ENCODE results near the gene GBP5.

GBP5 gene, protein sequence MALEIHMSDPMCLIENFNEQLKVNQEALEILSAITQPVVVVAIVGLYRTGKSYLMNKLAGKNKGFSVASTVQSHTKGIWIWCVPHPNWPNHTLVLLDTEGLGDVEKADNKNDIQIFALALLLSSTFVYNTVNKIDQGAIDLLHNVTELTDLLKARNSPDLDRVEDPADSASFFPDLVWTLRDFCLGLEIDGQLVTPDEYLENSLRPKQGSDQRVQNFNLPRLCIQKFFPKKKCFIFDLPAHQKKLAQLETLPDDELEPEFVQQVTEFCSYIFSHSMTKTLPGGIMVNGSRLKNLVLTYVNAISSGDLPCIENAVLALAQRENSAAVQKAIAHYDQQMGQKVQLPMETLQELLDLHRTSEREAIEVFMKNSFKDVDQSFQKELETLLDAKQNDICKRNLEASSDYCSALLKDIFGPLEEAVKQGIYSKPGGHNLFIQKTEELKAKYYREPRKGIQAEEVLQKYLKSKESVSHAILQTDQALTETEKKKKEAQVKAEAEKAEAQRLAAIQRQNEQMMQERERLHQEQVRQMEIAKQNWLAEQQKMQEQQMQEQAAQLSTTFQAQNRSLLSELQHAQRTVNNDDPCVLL

DNA sequence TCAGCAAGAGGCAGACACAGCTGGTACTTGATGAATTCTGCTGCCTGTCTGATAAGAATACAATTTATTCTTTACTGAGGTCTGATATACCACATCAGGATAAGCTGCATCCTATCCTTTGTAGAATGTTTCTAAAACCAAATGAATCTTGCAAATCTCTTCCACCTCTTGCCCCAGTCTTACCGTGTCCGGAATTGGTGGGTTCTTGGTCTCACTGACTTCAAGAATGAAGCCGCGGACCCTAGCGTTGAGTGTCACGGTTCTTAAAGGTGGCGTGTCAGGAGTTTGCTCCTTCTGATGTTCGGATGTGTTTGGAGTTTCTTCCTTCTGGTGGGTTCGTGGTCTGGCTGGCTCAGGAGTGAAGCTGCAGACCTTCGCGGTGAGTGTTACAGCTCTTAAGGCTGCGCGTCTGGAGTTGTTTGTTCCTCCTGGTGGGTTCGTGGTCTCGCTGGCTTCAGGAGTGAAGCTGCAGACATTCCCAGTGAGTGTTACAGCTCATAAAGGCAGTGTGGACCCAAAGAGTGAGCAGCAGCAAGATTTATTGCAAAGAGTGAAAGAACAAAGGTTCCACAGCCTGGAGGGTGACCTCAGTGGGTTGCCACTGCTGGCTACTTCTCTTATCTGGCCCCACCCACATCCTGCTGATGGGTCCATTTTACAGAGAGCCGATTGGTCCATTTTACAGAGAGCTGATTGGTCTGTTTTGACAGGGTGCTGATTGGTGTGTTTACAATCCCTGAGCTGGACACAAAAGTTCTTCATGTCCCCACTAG, at the start of gene GBP5:
TSS of gene GBP5 (minus strand) at position 592 of the 773 bp plus-strand sequence. CDS start 3,305 bp downstream, outside the sequence.
- H3K4me3 ChIP-seq (ENCODE audit: low read depth, low read length) = peak within 1 kb of the TSS; percentile 49
- peak; percentile 55 for DNase-seq (ENCODE audit: low read depth)

DNA sequence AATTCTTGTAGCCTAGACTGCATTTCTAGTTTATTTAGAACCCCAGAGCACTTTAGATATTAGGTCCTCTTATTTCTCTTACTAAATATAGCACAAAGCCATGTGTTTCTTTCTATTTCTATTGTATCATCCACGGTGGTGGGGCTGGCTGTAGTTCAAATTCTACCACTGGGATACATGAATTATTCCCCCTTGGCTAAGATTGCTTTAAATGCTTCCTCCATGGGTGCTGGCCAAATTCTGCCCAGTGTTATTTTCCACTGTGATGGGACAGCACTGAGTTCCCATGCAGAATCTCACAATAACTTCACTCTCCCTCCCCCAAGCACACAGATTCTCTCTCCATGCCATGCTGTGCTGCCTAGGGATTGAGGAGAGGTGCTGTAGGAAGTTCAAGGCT, 49.7 kb upstream of the GBP5 start:
- DNase-seq (ENCODE audit: low read depth) = no peak
- H3K4me3 ChIP-seq (ENCODE audit: low read depth, low read length) = no peak overlapping the region
- TF ChIP-seq, protein P1, sequence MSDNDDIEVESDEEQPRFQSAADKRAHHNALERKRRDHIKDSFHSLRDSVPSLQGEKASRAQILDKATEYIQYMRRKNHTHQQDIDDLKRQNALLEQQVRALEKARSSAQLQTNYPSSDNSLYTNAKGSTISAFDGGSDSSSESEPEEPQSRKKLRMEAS (IDR thresholded peaks at IDR 0.05; ENCODE audit: low read depth, low read length) = no peak
- no peak for TF ChIP-seq MYC (IDR thresholded peaks at IDR 0.05; ENCODE audit: low read depth, low read length)
- TF ChIP-seq, protein P2, sequence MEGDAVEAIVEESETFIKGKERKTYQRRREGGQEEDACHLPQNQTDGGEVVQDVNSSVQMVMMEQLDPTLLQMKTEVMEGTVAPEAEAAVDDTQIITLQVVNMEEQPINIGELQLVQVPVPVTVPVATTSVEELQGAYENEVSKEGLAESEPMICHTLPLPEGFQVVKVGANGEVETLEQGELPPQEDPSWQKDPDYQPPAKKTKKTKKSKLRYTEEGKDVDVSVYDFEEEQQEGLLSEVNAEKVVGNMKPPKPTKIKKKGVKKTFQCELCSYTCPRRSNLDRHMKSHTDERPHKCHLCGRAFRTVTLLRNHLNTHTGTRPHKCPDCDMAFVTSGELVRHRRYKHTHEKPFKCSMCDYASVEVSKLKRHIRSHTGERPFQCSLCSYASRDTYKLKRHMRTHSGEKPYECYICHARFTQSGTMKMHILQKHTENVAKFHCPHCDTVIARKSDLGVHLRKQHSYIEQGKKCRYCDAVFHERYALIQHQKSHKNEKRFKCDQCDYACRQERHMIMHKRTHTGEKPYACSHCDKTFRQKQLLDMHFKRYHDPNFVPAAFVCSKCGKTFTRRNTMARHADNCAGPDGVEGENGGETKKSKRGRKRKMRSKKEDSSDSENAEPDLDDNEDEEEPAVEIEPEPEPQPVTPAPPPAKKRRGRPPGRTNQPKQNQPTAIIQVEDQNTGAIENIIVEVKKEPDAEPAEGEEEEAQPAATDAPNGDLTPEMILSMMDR (IDR thresholded peaks at IDR 0.05; ENCODE audit: low read depth, low read length) = no peak
- TF ChIP-seq POLR2A (IDR thresholded peaks at IDR 0.05; ENCODE audit: extremely low read depth, insufficient read length) = no peak

DNA sequence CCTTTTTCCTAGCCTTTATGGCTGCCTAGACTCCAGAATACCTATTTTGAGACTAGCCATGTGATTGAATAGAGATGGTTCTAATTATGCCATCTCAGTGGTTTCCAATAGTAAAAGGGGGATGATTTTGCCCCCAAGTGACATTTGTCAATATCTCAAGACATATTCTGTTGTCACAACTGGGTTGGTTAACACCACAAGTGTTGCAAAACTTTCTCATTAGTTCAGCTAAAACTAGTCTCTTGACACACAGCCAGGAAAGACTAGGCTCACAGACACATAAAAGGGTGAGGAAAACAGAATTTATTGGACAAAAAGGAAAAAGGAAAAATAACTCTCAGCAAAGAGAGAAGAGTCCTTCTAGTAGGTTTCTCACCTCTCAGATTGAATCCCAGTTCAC, 39.9 kb upstream of the GBP5 start:
- peak; percentile 76 for DNase-seq (ENCODE audit: low read depth)
- TF ChIP-seq, protein P2 (IDR thresholded peaks at IDR 0.05; ENCODE audit: low read depth, low read length) = no peak
- H3K4me3 ChIP-seq (ENCODE audit: low read depth, low read length) = no peak overlapping the region

DNA sequence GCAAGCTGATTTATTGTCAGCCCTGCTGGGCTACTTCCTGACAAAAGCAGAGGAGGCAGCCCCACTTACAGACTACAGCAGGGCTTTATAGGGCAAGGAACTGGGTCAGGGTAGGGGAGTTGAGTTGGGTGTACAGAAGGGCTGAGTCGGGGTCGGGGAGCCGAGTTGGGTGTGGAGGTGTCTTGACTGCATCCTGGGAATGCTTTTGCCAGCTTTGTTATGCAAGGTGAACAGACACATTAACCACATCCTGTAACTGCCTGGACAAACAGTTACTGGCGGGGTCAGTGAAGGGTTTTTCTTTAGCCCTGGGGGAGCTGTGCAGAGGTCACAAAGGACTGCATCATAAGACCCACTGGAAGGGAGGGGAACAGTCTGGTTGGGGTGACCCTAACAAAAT, 39.1 kb upstream of the GBP5 start:
- TF ChIP-seq, protein P1 (IDR thresholded peaks at IDR 0.05; ENCODE audit: low read depth, low read length) = no peak
- no peak for TF ChIP-seq MYC (IDR thresholded peaks at IDR 0.05; ENCODE audit: low read depth, low read length)
- TF ChIP-seq POLR2A (IDR thresholded peaks at IDR 0.05; ENCODE audit: extremely low read depth, insufficient read length) = no peak
- TF ChIP-seq, protein P2 (IDR thresholded peaks at IDR 0.05; ENCODE audit: low read depth, low read length) = no peak

DNA sequence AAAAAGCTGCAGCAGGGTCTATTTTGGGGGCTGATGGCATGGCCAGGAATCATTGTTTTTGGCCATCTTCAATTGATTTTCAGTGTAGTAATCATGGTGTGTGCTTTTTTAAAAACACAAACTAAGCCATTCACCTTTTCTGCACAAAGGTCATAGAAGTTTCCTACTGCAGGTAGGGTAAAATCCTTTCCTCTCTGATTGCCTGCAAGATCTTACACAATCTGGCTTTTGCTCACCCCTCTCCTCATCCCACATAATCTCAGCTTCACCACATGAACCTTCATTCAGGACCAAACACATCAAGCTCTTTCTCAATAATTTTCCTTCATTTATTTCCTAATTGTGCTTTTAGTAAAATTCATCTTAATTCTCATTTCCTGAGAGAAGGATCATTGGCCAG, 38.3 kb upstream of the GBP5 start:
- peak; percentile 13 for DNase-seq (ENCODE audit: low read depth)
- no peak overlapping the region for H3K4me3 ChIP-seq (ENCODE audit: low read depth, low read length)
- TF ChIP-seq, protein P1 (IDR thresholded peaks at IDR 0.05; ENCODE audit: low read depth, low read length) = no peak
- TF ChIP-seq, protein P2 (IDR thresholded peaks at IDR 0.05; ENCODE audit: low read depth, low read length) = no peak
- no peak for TF ChIP-seq POLR2A (IDR thresholded peaks at IDR 0.05; ENCODE audit: extremely low read depth, insufficient read length)
- no peak for TF ChIP-seq MYC (IDR thresholded peaks at IDR 0.05; ENCODE audit: low read depth, low read length)

More for the DNA sequence above, 39.1 kb upstream of the GBP5 start:
- no peak overlapping the region for H3K4me3 ChIP-seq (ENCODE audit: low read depth, low read length)
- peak; percentile 83 for DNase-seq (ENCODE audit: low read depth)

DNA sequence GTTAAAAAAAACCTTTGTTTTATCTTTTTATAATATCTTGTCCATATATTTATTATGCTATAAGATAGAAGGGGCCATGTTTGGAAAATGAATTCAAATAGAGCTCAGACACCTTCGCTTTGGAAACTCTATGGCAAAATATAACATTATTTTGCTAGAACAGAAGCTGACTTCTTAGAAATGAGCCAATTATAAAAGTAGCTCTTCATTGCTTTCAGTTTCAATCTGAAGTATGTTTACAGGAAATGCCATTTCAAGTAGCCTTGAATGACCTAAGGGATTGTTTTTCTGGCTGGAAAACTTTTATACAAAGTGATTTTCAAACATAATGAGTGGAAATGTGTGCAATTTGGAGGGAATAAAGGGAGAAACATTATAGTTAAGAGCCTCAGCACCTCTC, 37.8 kb upstream of the GBP5 start:
- TF ChIP-seq, protein P1 (IDR thresholded peaks at IDR 0.05; ENCODE audit: low read depth, low read length) = no peak
- TF ChIP-seq POLR2A (IDR thresholded peaks at IDR 0.05; ENCODE audit: extremely low read depth, insufficient read length) = no peak
- no peak for TF ChIP-seq MYC (IDR thresholded peaks at IDR 0.05; ENCODE audit: low read depth, low read length)
- TF ChIP-seq, protein P2 (IDR thresholded peaks at IDR 0.05; ENCODE audit: low read depth, low read length) = no peak
- no peak overlapping the region for H3K4me3 ChIP-seq (ENCODE audit: low read depth, low read length)
- no peak for DNase-seq (ENCODE audit: low read depth)

All from NB4 (cell line).